Vagina (tissue), 2 donors: ENCODE results near the gene RMP24.
A peak's percentile ranks its signal among the peaks of the same experiment; 100 is the strongest.

Experiments
- CTCF ChIP-seq, 3 experiments: fragments of 450-650 bp in 2 of 3; fragments of 200-600 bp in 1 of 3; sonication (generic) in 1 of 3; IDR thresholded peaks; one replicate each; pipeline ENCODE4 v1.5.1; 2017 to 2019; ENCODE audit warnings: antibody characterized with exemption in 3 of 3, mild to moderate bottlenecking in 2 of 3, moderate library complexity in 2 of 3
- POLR2A ChIP-seq, 2 donors: fragments of 450-650 bp; IDR thresholded peaks; one replicate each; pipeline ENCODE4 v1.6.1; 2017; ENCODE audit warnings: antibody characterized with exemption in 2 of 2, mild to moderate bottlenecking in 2 of 2, moderate library complexity in 2 of 2
- POLR2AphosphoS5 ChIP-seq, 2 donors: sonication (generic); formaldehyde crosslinking; IDR thresholded peaks; one replicate each; pipeline ENCODE4 v1.9.0; 2017; ENCODE audit warnings: antibody characterized with exemption in 2 of 2, mild to moderate bottlenecking in 2 of 2, low read depth in 1 of 2; ENCODE audit not compliant: insufficient read depth in 1 of 2

GRCh38 chr18:35972197-35973000 is at the start of gene RMP24:
- TF ChIP-seq CTCF (IDR thresholded peaks at IDR 0.05) (peak in 1 of 3 experiments; percentile 34), POLR2AphosphoS5 (IDR thresholded peaks at IDR 0.05; ENCODE audit: insufficient read depth in 1 of 2, low read depth in 1 of 2) (peak; percentile 85 to 92), POLR2A (IDR thresholded peaks at IDR 0.05) (no peak)
